GM23338 (cell line): Measurements from ENCODE around the gene TEX14.

Experiments
- CREB1 ChIP-seq: fragments of 250-450 bp; sonication (Bioruptor Pico); IDR thresholded peaks from 2 replicates; pipeline ENCODE4 v1.5.0; 2020; ENCODE audit warnings: low read depth, mild to moderate bottlenecking, moderate library complexity
- CTCF ChIP-seq, 2 experiments: fragments of 200-600 bp in 1 of 2; sonication (generic) in 1 of 2; conservative IDR thresholded peaks; 2 replicates each; pipeline versions ENCODE4 v1.5.1 to v1.6.1; 2016 to 2017; ENCODE audit warnings: antibody characterized with exemption in 2 of 2, low read depth in 2 of 2, mild to moderate bottlenecking in 2 of 2, moderate library complexity in 1 of 2
- ETS1 ChIP-seq: IDR thresholded peaks from 2 replicates; pipeline ENCODE4 v1.6.1; 2016; ENCODE audit warnings: antibody characterized with exemption
- EZH2 ChIP-seq: fragments of 200-600 bp; sonication (generic); IDR thresholded peaks from one replicate; pipeline ENCODE4 v1.8.0; 2017; ENCODE audit warnings: antibody characterized with exemption, mild to moderate bottlenecking, low read depth; ENCODE audit not compliant: unreplicated experiment
- REST ChIP-seq: IDR thresholded peaks from one replicate; pipeline ENCODE4 v1.6.1; 2018; ENCODE audit warnings: antibody characterized with exemption; ENCODE audit not compliant: unreplicated experiment

GRCh38 chr17:58694302-58694701 is 2.5 kb upstream of the TEX14 start:
- TF ChIP-seq EZH2, result no peak
- no peak for TF ChIP-seq CREB1 (CRISPR knock-in tag)
- TF ChIP-seq CTCF (conservative IDR thresholded peaks at IDR 0.05; ENCODE audit: low read depth in 2 of 2), result no peak
- TF ChIP-seq REST, result no peak
- no peak for TF ChIP-seq ETS1
